Measurements from ENCODE around the gene KIFC3.
"Not testable (repeated sequence)": the region's sequence is repeated elsewhere in the genome, so short reads cannot be mapped to it uniquely, and the experiment has no call there.

The KIFC3 gene

GRCh38 chr16:57786632-57787518 is 15.4 kb downstream of the KIFC3 start:
- DNase-seq = no peak

GRCh38 chr16:57785924-57786323 is 16.4 kb downstream of the KIFC3 start:
- DNase-seq = no peak

GRCh38 chr16:57785385-57785784 is 16.9 kb downstream of the KIFC3 start:
- no peak for DNase-seq

- DNase-seq = no peak
Measured at GRCh38 chr16:57784334-57784733, 18.0 kb downstream of the KIFC3 start.

- no peak for DNase-seq
Measured at GRCh38 chr16:57783883-57784282, 18.4 kb downstream of the KIFC3 start.

GRCh38 chr16:57783116-57783515 is 19.2 kb downstream of the KIFC3 start:
- DNase-seq = no peak

GRCh38 chr16:57782607-57783055 is 19.7 kb downstream of the KIFC3 start:
- DNase-seq = not testable (repeated sequence)

- no peak for DNase-seq
Measured at GRCh38 chr16:57781741-57782606, 20.3 kb downstream of the KIFC3 start.

GRCh38 chr16:57781349-57781740 is 20.9 kb downstream of the KIFC3 start:
- DNase-seq = no peak

- DNase-seq = not testable (repeated sequence)
Measured at GRCh38 chr16:57779836-57780235, 22.5 kb downstream of the KIFC3 start.

GRCh38 chr16:57778658-57779057 is 23.6 kb downstream of the KIFC3 start:
- DNase-seq = no peak

GRCh38 chr16:57775661-57776469 is 26.4 kb downstream of the KIFC3 start:
- no peak for DNase-seq

- no peak for DNase-seq
Measured at GRCh38 chr16:57774705-57775285, 27.5 kb downstream of the KIFC3 start.

- no peak for DNase-seq
Measured at GRCh38 chr16:57773655-57774295, 28.5 kb downstream of the KIFC3 start.

- no peak for DNase-seq
Measured at GRCh38 chr16:57773019-57773418, 29.3 kb downstream of the KIFC3 start.

GRCh38 chr16:57771141-57771785 is 31.0 kb downstream of the KIFC3 start:
- no peak for DNase-seq

- DNase-seq = no peak
Measured at GRCh38 chr16:57770361-57770760, 31.9 kb downstream of the KIFC3 start.

GRCh38 chr16:57769541-57770145 is 32.6 kb downstream of the KIFC3 start:
- DNase-seq = no peak

GRCh38 chr16:57766714-57767348 is 35.5 kb downstream of the KIFC3 start:
- no peak for DNase-seq

- no peak for DNase-seq
Measured at GRCh38 chr16:57765160-57765728, 37.0 kb downstream of the KIFC3 start.
